B cell (primary cell): ENCODE measurements around the gene DENND10. TPM values are rescaled to one million over a fixed set of nuclear protein-coding genes. Genes with fewer than 3 reads are reported as not detected.

Experiments used
- ATAC-seq: fragments of 200-7000 bp; cut with Tn5 transposase; one replicate; pipeline ENCODE4 v1.10.0; 2021; ENCODE audit warnings: low read depth, mild to moderate bottlenecking, moderate number of reproducible peaks, moderate library complexity
- CTCF ChIA-PET: fragments of 350-600 bp; sonication (Branson Sonifier 250); formaldehyde crosslinking; loops from one replicate; lab custom pipeline; 2021; ENCODE audit warnings: antibody characterized with exemption, inconsistent platforms; lab: Charles Lee
- POLR2A ChIA-PET: fragments of 350-600 bp; sonication (Branson Sonifier 250); formaldehyde crosslinking; loops from one replicate; lab custom pipeline; 2021; ENCODE audit warnings: antibody characterized with exemption; lab: Charles Lee
- DNase-seq: peaks from one replicate; pipeline ENCODE4 v3.0.0; 2013
- H2AFZ ChIP-seq: 2 replicates; pipeline ENCODE4 v1.6.1; 2012; ENCODE audit warnings: mild to moderate bottlenecking, low read depth, low read length; ENCODE audit not compliant: insufficient read depth, poor library complexity, severe bottlenecking
- H3K27ac ChIP-seq, 2 donors: 1 replicate in 1 of 2; 2 replicates in 1 of 2; pipeline ENCODE4 v1.5.1; 2012 to 2013; ENCODE audit warnings: low read length in 2 of 2, mild to moderate bottlenecking in 2 of 2, moderate library complexity in 1 of 2
- H3K27me3 ChIP-seq, 4 experiments: fragments of 200-600 bp in 1 of 4; sonication (generic) in 1 of 4; replicated peaks in 1 of 4; 1 replicate in 2 of 4; 2 replicates in 2 of 4; pipeline versions ENCODE4 v1.6.1 to v1.7.0; 2013 to 2016; ENCODE audit warnings: low read length in 3 of 4, mild to moderate bottlenecking in 2 of 4, mixed read lengths in 1 of 4, moderate library complexity in 1 of 4; ENCODE audit not compliant: insufficient read depth in 4 of 4, control insufficient read depth in 3 of 4; ENCODE audit errors: control extremely low read depth in 1 of 4
- H3K36me3 ChIP-seq, 2 experiments: replicated peaks in 1 of 2; 1 replicate in 1 of 2; 2 replicates in 1 of 2; pipeline versions ENCODE4 v1.6.1 to v1.7.1; 2013; ENCODE audit warnings: low read length in 1 of 2; ENCODE audit not compliant: insufficient read depth in 2 of 2, control insufficient read depth in 1 of 2; ENCODE audit errors: control extremely low read depth in 1 of 2, extremely low read depth in 1 of 2
- H3K4me1 ChIP-seq, 2 donors: fragments of 200-600 bp in 1 of 2; sonication (generic) in 1 of 2; 1 replicate in 1 of 2; 2 replicates in 1 of 2; pipeline versions ENCODE4 v1.5.1 to v1.6.1; 2013 to 2017; ENCODE audit warnings: low read length in 2 of 2; ENCODE audit not compliant: control insufficient read depth in 2 of 2, insufficient read depth in 2 of 2
- H3K4me2 ChIP-seq: replicated peaks from 2 replicates; pipeline ENCODE3; 2012; ENCODE audit warnings: mild to moderate bottlenecking, low read depth, low read length; ENCODE audit not compliant: poor library complexity, severe bottlenecking
- H3K4me3 ChIP-seq, 5 experiments: fragments of 200-600 bp in 1 of 5; sonication (generic) in 1 of 5; 1 replicate in 3 of 5; 2 replicates in 2 of 5; pipeline versions ENCODE4 v1.5.1 to v1.7.0; 2011 to 2016; ENCODE audit warnings: low read length in 4 of 5, mild to moderate bottlenecking in 4 of 5, low read depth in 2 of 5, control low read depth in 1 of 5, moderate library complexity in 1 of 5; ENCODE audit not compliant: insufficient read depth in 1 of 5; ENCODE audit errors: control extremely low read depth in 1 of 5, extremely low read depth in 1 of 5
- H3K79me2 ChIP-seq: fragments of 200-600 bp; sonication (generic); one replicate; pipeline ENCODE4 v1.6.0; 2016; ENCODE audit warnings: low read length; ENCODE audit not compliant: control insufficient read depth, insufficient read depth
- H3K9ac ChIP-seq: fragments of 200-600 bp; sonication (generic); 2 replicates; pipeline ENCODE4 v1.6.1; 2017; ENCODE audit warnings: mild to moderate bottlenecking, low read length, moderate library complexity
- H3K9me3 ChIP-seq, 3 donors: one replicate each; pipeline versions ENCODE4 v1.6.1 to v1.7.1; 2013; ENCODE audit warnings: low read length in 2 of 3; ENCODE audit not compliant: control insufficient read depth in 2 of 3, insufficient read depth in 1 of 3; ENCODE audit errors: control extremely low read depth in 1 of 3
- H4K20me1 ChIP-seq: 2 replicates; pipeline ENCODE4 v1.6.0; 2012; ENCODE audit warnings: mild to moderate bottlenecking, low read length; ENCODE audit not compliant: insufficient read depth, control insufficient read depth, poor library complexity, severe bottlenecking
- H3K27ac Mint-ChIP-seq: one replicate; pipeline ENCODE4 v1.8.0; 2021; ENCODE audit warnings: mixed read lengths
- H3K27me3 Mint-ChIP-seq: one replicate; pipeline ENCODE4 v1.8.0; 2021; ENCODE audit warnings: mixed read lengths
- H3K4me1 Mint-ChIP-seq: one replicate; pipeline ENCODE4 v1.8.0; 2021; ENCODE audit warnings: mixed read lengths
- H3K4me3 Mint-ChIP-seq: one replicate; pipeline ENCODE4 v1.8.0; 2021; ENCODE audit warnings: mixed read lengths
- H3K9me3 Mint-ChIP-seq: one replicate; pipeline ENCODE4 v1.8.0; 2022; ENCODE audit warnings: mixed read lengths; ENCODE audit not compliant: insufficient read depth
- EZH2 ChIP-seq: IDR thresholded peaks from 2 replicates; pipeline ENCODE4 v1.6.1; 2012; ENCODE audit warnings: borderline replicate concordance, low read depth, mild to moderate bottlenecking, moderate library complexity, low read length; ENCODE audit not compliant: insufficient read depth, poor library complexity, severe bottlenecking
- WGBS: methylation state at CpG from one replicate; pipeline ENCODE4 v1.1.5; 2013; ENCODE audit warnings: missing lambda C conversion rate; ENCODE audit not compliant: insufficient coverage; 5-methylcytosine and 5-hydroxymethylcytosine counted together
- intact Hi-C: fragments of 100-400 bp; cut with micrococcal nuclease; formaldehyde crosslinking; loops from one replicate; pipeline ENCODE4 v1.10.0; 2022
- polyA plus RNA-seq: library from polyadenylated mRNA; depleted of rRNA; stranded (reverse); fragments of >200 nt; gene quantifications from 2 replicates; pipeline ENCODE4 v1.2.3, GENCODE V29; 2012
- total RNA-seq, 2 donors: library from RNA; stranded (reverse); fragments of 120-200 nt in 1 of 2; gene quantifications; 1 replicate in 1 of 2; 2 replicates in 1 of 2; pipeline versions ENCODE4 v1.2.3 to v1.2.4, GENCODE V29; 2013 to 2022
- TF ChIP-seq, protein P1 (sequence below): fragments of 200-600 bp; IDR thresholded peaks from one replicate; pipeline ENCODE4 v1.8.0; 2022; ENCODE audit warnings: antibody characterized with exemption, mild to moderate bottlenecking

Gene DENND10
- total and polyA plus RNA-seq, 2 donors (not counting 1 experiment from before 2014, with no cell fraction given) = 16.6 to 24.4 TPM

- Mint-ChIP-seq H3K4me1 (no peaks in the 10 kb centered on the region), H3K27me3 (no peaks in the 10 kb centered on the region), H3K9me3 (no peaks in the 10 kb centered on the region), H3K4me3 (no peak overlapping the region), H3K27ac (no peak overlapping the region)
- Histone ChIP-seq H3K4me3 (no peak overlapping the region), H3K27ac (no peak overlapping the region), H3K79me2 (no peaks in the 10 kb centered on the region), H2AFZ (no peak overlapping the region), H3K27me3 (no peaks in the 10 kb centered on the region), H4K20me1 (no peaks in the 10 kb centered on the region), H3K9ac (no peak overlapping the region), H3K4me2 (no peak overlapping the region), H3K9me3 (peaks cover 0 to 1% (median 0%) of the 10 kb centered on the region in 3 donors), H3K36me3 (peaks cover 1 to 47% of the 10 kb centered on the region in 2 experiments), H3K4me1 (no peaks in the 10 kb centered on the region)
- TF ChIP-seq, protein P1, sequence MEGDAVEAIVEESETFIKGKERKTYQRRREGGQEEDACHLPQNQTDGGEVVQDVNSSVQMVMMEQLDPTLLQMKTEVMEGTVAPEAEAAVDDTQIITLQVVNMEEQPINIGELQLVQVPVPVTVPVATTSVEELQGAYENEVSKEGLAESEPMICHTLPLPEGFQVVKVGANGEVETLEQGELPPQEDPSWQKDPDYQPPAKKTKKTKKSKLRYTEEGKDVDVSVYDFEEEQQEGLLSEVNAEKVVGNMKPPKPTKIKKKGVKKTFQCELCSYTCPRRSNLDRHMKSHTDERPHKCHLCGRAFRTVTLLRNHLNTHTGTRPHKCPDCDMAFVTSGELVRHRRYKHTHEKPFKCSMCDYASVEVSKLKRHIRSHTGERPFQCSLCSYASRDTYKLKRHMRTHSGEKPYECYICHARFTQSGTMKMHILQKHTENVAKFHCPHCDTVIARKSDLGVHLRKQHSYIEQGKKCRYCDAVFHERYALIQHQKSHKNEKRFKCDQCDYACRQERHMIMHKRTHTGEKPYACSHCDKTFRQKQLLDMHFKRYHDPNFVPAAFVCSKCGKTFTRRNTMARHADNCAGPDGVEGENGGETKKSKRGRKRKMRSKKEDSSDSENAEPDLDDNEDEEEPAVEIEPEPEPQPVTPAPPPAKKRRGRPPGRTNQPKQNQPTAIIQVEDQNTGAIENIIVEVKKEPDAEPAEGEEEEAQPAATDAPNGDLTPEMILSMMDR = no peak
- TF ChIP-seq EZH2 = no peak
- intact Hi-C loops = no loop called here
- ChIA-PET CTCF (interaction anchor here (0.6 kb wide), 1 partner anchor 137 kb away, joined by 3 read pairs; no protein-coding TSS in a partner anchor), POLR2A (interaction anchor here (0.7 kb wide), 1 partner anchor 342 kb away, joined by 3 read pairs; no protein-coding TSS in a partner anchor)
- no peak for DNase-seq
- 97% methylated on average over 3 of the region's 5 CpGs for WGBS
- no peak for ATAC-seq
These were observed 49.1 kb downstream of the DENND10 start for GRCh38 chr10:119153041-119153440.

GRCh38 chr10:119153661-119154060 lies 49.7 kb downstream of the DENND10 start:
- Histone ChIP-seq H3K4me3 (no peak overlapping the region), H3K27ac (no peak overlapping the region), H3K4me1 (no peaks in the 10 kb centered on the region), H3K79me2 (no peaks in the 10 kb centered on the region), H3K36me3 (peaks cover 1 to 45% of the 10 kb centered on the region in 2 experiments), H2AFZ (no peak overlapping the region), H3K27me3 (no peaks in the 10 kb centered on the region), H3K4me2 (no peak overlapping the region), H4K20me1 (no peaks in the 10 kb centered on the region), H3K9me3 (peaks cover 0 to 1% (median 0%) of the 10 kb centered on the region in 3 donors), H3K9ac (no peak overlapping the region)
- Mint-ChIP-seq H3K4me1 (no peaks in the 10 kb centered on the region), H3K27me3 (no peaks in the 10 kb centered on the region), H3K27ac (no peak overlapping the region), H3K9me3 (no peaks in the 10 kb centered on the region), H3K4me3 (no peak overlapping the region)
- DNase-seq (no peak), ATAC-seq (no peak)
- ChIA-PET POLR2A (no interaction called here), CTCF (no interaction called here)
- no peak for TF ChIP-seq EZH2
- TF ChIP-seq, protein P1 = no peak
- intact Hi-C loops = no loop called here
- WGBS = 90% methylated on average over 2 of the region's 12 CpGs
